ENCODE data around the gene LCN1.

Gene LCN1

DNA sequence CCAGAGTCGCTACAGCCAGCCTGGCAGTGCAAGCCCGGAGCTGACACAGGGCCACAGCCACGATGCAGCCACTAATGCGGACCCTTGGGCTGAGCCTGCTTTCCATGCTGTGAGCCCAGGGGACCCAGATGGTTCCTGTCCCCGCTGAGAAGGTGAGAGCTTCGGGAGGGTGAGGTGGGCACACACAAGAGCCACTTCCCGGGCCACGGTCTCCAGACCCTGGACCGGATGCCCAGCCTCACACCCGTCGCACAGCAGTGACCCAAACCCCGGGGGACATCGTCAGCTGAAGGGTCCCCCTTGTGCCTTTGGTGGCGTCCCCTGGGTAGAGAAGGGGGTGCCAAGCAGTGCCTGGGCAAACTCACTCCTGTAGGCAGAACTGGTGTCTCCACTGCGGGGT lies 53.7 kb downstream of the LCN1 start:
- DNase-seq = no peak
